Measurements from ENCODE around the gene KLK14.

The KLK14 gene

GRCh38 chr19:51108805-51109146 is 26.1 kb upstream of the KLK14 start:
- no peak for TF ChIP-seq CTCF (IDR thresholded peaks at IDR 0.05; ENCODE audit: insufficient read depth, missing control alignments)
- no peak for FAIRE-seq
- DNase-seq (ENCODE audit: insufficient read length, low spot score): no peak

- TF ChIP-seq CTCF (IDR thresholded peaks at IDR 0.05; ENCODE audit: insufficient read depth, missing control alignments): no peak
- FAIRE-seq: no peak
- DNase-seq (ENCODE audit: insufficient read length, low spot score): peak; percentile 69
Measured at GRCh38 chr19:51108066-51108804, 25.5 kb upstream of the KLK14 start, which contains the start of gene CTU1. CTU1 (minus strand) TSS chr19:51108409; CDS start chr19:51104569, 3,840 bp downstream.

- no peak for TF ChIP-seq CTCF (IDR thresholded peaks at IDR 0.05; ENCODE audit: insufficient read depth, missing control alignments)
- no peak for DNase-seq (ENCODE audit: insufficient read length, low spot score)
- FAIRE-seq: no peak
Measured at GRCh38 chr19:51107406-51108065, 24.8 kb upstream of the KLK14 start.

GRCh38 chr19:51103926-51104341 is 21.2 kb upstream of the KLK14 start:
- TF ChIP-seq CTCF (IDR thresholded peaks at IDR 0.05; ENCODE audit: insufficient read depth, missing control alignments): no peak
- no peak for DNase-seq (ENCODE audit: insufficient read length, low spot score)
- FAIRE-seq: no peak

GRCh38 chr19:51102991-51103390 is 20.3 kb upstream of the KLK14 start:
- no peak for DNase-seq (ENCODE audit: insufficient read length, low spot score)
- FAIRE-seq: no peak
- TF ChIP-seq CTCF (IDR thresholded peaks at IDR 0.05; ENCODE audit: insufficient read depth, missing control alignments): no peak

- FAIRE-seq (no peak), DNase-seq (ENCODE audit: insufficient read length, low spot score) (no peak)
- TF ChIP-seq CTCF (IDR thresholded peaks at IDR 0.05; ENCODE audit: insufficient read depth, missing control alignments): no peak
Measured at GRCh38 chr19:51101171-51101865, 18.6 kb upstream of the KLK14 start.

Data from D721Med (cell line).